GM19468 (cell line): ENCODE measurements around the gene RBM45.

Experiments
- ATAC-seq: cut with Tn5 transposase; IDR thresholded peaks from one replicate; pipeline ENCODE4 v1.9.1; 2021; ENCODE audit warnings: mild to moderate bottlenecking, moderate library complexity, moderate number of reproducible peaks; ENCODE audit not compliant: unreplicated experiment; ENCODE audit errors: extremely low read depth

The RBM45 gene

GRCh38 chr2:178101321-178102079 is 10.7 kb upstream of the RBM45 start:
- no peak for ATAC-seq

- ATAC-seq, result no peak
Observed at GRCh38 chr2:178105566-178105965, 6.7 kb upstream of the RBM45 start.

- no peak for ATAC-seq
Observed at GRCh38 chr2:178106053-178106452, 6.2 kb upstream of the RBM45 start.

- no peak for ATAC-seq
Observed at GRCh38 chr2:178108176-178108575, 4.1 kb upstream of the RBM45 start.

- no peak for ATAC-seq
Observed at GRCh38 chr2:178109813-178110212, 2.4 kb upstream of the RBM45 start.

- ATAC-seq, result no peak
Observed at GRCh38 chr2:178110681-178111080, 1.6 kb upstream of the RBM45 start.

- no peak for ATAC-seq
Observed at GRCh38 chr2:178111743-178112142, 494 bp upstream of the RBM45 start.

- no peak for ATAC-seq
Observed at GRCh38 chr2:178114462-178114861, 2.2 kb downstream of the RBM45 start.

- no peak for ATAC-seq
Observed at GRCh38 chr2:178115271-178115670, 3.0 kb downstream of the RBM45 start.

- no peak for ATAC-seq
Observed at GRCh38 chr2:178117725-178118124, 5.5 kb downstream of the RBM45 start.

- no peak for ATAC-seq
Observed at GRCh38 chr2:178119179-178119922, 7.1 kb downstream of the RBM45 start.

GRCh38 chr2:178123163-178123562 is 10.9 kb downstream of the RBM45 start:
- ATAC-seq, result no peak

GRCh38 chr2:178125125-178125524 is 12.9 kb downstream of the RBM45 start:
- no peak for ATAC-seq

GRCh38 chr2:178125862-178126261 is 13.6 kb downstream of the RBM45 start:
- no peak for ATAC-seq

- ATAC-seq, result no peak
Observed at GRCh38 chr2:178128836-178129630, 16.8 kb downstream of the RBM45 start.

- ATAC-seq, result no peak
Observed at GRCh38 chr2:178136321-178137025, 24.2 kb downstream of the RBM45 start.

- ATAC-seq, result no peak
Observed at GRCh38 chr2:178142274-178143065, 30.2 kb downstream of the RBM45 start.

GRCh38 chr2:178143481-178143880 is 31.2 kb downstream of the RBM45 start:
- no peak for ATAC-seq

GRCh38 chr2:178152033-178152432 is 39.8 kb downstream of the RBM45 start:
- ATAC-seq, result no peak
